GM21737 (cell line): ENCODE measurements around the gene KIF1C.
"Not testable (repeated sequence)": the region's sequence is repeated elsewhere in the genome, so short reads cannot be mapped to it uniquely, and the experiment has no call there.

Experiments used
- ATAC-seq: cut with Tn5 transposase; IDR thresholded peaks from one replicate; pipeline ENCODE4 v1.9.1; 2021; ENCODE audit warnings: mild to moderate bottlenecking, moderate library complexity; ENCODE audit not compliant: unreplicated experiment

The KIF1C gene

DNA sequence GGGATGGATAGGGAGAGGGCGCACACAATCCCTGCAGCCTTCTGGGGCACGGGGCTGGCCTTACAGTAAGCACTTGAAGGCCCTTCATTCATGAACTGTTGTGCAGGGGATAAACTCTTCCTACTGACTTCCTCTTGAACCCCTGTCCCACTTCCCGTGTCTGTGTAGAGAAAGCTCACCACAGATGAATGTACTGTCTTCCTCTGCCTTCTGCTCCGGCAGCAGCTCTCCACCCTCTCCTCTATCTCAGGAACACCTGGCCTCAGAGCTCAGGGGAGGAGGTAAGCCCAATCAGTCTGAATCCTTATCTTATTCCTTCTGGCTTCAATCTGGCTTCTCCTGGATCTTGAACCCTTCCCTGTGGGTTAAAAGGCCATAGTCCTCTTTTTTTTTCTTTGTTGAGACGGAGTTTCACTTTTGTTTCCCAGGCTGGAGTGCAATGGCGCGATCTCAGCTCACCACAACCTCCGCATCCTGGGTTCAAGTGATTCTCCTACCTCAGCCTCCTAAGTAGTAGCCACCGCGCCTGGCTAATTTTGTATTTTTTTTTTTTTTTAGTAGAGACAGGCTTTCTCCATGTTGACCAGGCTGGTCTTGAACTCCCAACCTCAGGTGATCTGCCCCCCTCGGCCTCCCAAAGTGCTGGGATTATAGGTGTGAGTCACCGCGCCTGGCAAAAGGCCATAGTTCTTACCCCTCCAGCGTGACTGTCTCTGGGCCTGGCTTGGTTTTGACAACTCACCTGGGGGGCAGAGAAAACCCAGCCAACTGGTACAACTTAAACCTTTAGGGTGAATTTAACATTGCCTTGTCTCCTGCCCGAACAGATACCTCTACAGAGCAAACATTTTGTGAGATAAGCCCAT lies 44.6 kb downstream of the KIF1C start:
- no peak for ATAC-seq

DNA sequence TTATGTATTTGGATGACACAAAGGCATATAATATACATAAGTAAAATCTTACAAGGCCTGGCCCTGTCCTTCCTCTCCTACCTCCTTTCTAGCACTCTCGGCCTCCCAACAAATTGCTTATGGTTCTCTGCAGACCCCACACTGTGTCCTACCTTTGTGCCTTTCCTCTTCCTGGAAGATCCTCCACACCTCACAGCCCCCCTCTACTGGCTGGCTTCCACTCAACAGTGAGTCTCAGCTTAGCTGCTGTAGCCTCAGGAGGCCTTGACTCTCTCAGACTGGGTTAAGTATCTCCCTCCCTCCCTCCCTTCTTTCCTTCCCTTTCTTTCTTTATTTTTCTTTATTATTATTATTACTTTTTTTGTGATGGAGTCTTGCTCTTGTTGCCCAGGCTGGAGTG lies 45.8 kb downstream of the KIF1C start:
- no peak for ATAC-seq

DNA sequence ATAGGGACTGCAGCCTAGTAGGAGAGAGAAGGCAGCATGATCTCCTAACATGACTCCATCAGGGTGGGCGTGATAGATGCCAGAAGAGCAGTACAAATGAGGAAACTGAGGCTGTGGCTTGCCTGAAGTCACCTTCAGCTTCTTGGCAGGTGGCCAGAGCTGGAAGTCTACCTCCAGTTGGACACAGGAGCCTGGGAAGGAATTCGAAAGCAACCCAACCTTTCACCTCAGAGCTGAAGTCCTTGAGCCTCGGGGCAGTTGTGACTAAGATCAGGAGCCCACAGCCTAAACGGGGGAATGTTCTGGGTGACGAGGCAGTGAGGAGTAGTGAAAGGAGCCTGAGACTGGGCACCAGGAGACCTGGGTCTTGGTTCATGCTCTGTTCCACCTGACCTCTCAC lies 46.9 kb downstream of the KIF1C start:
- no peak for ATAC-seq

DNA sequence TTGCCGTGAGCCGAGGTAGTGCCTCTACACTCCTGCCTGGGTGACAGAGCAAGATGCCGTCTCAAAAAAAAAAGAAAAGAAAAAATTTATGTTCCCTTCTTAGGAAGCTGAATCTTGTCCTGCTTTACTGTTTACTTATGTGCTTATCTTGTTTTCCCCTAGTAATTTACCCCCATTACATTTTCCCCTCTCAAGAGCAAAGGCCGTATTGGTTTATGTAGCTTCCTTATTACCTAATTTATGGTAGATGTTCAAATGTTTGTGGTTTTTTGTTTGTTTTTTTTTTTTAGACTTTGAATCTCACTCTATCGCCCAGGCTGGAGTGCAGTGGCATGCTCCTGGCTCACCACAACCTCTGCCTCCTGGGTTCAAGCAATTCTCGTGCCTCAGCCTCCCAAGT lies 47.7 kb downstream of the KIF1C start:
- ATAC-seq: no peak

DNA sequence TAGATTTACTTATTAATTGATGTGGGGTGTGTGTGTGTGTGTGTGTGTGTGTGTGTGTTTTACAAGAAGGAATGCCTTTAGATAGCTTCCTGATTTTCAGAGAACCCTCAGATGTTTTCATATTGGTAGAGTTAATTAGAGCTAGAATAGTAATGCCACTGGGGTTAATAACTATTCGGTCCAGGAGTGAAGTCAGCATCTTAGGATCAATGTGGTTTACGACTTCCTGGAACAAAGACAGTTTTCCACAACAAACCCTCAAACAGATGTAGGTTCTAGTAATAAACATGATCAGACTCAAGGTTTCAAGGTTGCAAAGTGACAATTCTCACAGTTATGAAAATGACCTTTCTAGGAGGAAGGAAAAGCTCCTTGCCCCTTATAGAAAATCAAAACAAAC lies 49.7 kb downstream of the KIF1C start:
- no peak for ATAC-seq

DNA sequence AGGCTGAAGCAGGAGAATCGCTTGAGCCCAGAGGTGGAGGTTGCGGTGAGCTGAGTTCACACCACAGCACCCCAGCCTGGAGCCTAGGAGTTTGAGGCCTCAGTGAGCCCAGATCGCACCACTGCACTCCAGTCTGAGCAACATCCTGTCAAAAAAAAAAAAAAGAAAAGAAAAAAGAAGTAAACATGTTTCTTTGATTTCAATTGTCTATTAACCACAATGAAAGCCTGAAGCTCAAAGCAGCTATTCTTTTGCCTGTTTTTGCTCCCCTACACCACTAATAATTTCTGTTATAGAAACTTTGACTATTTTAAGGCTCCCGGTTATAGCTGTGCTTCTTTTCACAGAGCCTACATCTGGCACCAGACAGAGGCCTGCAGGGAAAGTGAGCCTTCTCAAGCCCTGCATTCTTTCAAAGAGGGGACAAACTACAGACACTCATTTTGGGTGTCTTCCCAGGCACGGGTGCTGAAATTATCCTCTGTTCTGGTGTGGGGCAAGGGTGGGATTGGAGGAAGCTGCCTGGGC lies 51.6 kb downstream of the KIF1C start:
- no peak for ATAC-seq

DNA sequence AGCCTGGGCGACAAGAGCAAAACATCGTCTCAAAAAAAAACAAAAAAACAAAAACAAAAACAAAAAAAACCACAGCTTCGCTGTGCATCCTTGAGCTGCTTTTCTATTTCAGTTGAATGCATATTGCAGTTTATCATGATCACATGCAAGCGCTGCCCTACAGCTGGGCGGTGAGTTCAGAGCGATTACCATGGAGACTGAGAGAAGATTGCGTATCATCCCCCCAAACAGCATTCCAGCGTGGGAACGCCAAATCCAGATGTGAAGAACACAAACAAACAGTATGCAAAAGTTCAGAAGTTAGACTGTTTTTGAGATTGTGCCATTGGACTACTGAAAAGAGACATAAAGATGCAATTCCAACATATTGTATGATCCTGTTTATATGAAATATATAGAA lies 52.5 kb downstream of the KIF1C start:
- ATAC-seq: no peak

DNA sequence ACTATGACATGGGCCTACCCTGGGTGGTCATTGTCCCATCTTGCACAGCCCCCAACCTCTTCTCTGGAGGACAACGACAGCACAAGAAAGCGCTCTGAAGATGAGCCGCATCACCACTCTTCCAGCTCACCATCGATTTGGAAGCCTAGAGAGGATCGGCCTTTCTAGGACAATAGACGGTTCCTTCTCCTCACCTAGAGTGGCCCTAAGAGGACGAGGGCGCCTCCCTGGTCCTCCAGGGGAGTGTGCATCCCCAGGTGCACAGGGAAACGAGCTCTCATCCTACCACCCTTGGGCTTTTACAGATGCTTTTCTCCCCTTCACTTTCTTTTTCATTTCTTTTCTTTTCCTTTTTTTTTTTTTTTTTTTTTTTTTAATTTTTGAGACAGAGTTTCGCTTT lies 57.8 kb downstream of the KIF1C start:
- no peak for ATAC-seq

DNA sequence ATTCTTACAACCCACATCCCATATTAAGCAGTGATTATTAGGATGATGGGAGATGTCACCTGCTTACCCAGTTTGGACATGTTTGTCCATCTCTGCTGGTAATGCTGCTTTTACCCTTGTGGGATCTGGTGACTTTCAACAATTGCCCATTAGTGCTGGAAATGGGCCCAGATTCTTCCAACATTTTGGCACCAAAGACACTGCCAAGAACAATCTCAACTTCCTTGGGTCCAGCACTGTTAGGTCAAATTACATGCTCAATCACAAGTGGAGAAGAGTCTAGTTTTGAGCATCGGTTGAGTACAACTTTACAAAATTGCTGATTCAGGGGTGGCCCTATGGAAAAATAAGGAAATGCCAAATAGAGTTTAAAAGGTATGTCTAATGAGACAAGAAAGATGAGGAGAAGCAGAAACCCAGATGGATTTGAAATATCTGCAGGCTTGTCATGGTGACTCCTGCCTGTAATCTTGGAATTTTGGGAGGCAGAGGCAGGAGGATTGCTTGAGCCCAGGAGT lies 67.5 kb downstream of the KIF1C start:
- no peak for ATAC-seq

DNA sequence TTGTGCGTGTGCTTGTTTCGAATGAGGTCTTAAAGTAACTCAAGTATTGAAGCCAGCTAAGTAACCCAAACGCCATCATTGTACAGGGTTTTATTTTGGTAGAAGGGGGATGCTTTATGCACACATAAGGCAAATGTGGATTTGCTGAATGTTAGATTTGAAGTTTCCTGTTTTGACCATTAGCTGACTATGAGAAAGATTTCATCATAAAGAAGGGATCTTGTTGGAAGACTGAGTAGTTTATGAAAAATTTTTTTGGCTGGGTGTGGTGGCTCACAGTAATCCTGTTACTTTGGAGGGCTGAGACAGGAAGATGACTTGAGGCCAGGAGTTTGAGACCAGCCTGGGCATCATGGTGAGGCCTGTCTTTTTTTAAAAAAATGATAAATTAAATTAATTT lies 70.5 kb downstream of the KIF1C start:
- no peak for ATAC-seq

DNA sequence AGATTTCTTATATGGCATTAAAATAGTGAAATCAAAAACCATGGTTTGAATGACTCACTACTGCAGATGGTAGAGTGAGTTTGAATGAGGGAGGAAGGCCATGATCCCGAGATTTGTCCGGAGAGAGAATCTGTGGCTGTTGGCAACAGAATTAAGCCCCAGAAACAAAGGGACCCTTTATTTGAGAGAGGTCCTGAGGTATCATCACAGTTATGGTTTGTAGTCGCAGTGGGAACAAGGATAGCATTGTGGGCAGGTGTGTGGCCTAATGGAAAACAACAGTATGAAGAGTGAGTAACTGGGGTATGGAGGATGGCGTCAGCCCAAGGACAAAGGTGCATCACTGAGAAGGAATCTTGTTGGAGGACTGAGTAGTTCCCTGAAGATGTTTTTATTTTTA lies 72.0 kb downstream of the KIF1C start:
- ATAC-seq: no peak

DNA sequence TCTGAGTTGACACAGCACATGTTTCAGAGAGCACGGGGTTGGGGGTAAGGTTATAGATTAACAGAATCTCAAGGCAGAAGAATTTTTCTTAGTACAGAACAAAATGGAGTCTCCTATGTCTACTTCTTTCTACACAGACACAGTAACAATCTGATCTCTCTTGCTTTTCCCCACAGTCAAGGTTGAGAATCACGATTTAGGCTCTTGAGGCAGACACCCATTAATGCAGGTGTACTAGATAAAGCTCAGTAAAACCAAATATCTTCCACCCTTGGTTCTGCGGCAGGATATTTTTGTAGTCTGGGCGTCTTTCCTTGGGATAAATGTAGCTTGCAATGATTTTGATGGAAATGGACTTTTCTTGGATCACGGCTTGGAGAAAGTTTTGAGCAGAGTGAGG lies 77.7 kb downstream of the KIF1C start:
- not testable (repeated sequence) for ATAC-seq

DNA sequence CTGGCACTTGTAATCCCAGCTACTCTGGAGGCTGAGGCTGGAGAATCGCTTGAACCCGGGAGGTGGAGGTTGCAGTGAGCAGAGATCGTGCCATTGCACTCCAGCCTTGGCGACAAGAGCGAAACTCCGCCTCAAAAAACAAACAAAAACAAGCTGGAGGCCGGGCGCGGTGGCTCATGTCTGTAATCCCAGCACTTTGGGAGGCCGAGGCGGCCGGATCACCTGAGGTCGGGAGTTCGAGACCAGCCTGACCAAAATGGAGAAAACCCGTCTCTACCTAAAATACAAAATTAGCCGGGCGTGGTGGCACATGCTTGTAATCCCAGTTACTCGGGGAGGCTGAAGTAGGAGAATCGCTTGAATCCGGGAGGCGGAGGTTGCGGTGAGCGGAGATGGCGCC lies 79.5 kb downstream of the KIF1C start:
- not testable (repeated sequence) for ATAC-seq

DNA sequence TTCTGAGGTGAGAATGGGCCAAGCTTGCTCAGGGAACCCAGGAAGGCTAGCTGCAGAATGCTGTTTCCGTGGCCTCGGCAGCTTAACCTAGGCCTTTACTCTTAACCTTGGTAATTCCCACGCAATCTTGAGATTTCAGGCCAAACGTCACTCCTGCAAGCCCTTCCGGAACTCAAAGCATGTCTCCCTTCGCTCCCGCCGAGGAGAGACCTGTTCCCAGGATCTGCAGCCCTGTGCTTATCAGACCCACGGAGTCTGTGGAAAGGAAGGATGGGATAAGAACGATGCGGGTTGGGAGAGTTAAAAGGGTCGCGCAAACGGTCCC lies 80.0 kb downstream of the KIF1C start:
- no peak for ATAC-seq
